ENCODE results near the gene MPDZ. TPM values are rescaled to one million over a fixed set of nuclear protein-coding genes. Genes with fewer than 3 reads are reported as not detected.

Gene MPDZ
- total RNA-seq, 1 experiment from 2014 or later, result not detected

DNA sequence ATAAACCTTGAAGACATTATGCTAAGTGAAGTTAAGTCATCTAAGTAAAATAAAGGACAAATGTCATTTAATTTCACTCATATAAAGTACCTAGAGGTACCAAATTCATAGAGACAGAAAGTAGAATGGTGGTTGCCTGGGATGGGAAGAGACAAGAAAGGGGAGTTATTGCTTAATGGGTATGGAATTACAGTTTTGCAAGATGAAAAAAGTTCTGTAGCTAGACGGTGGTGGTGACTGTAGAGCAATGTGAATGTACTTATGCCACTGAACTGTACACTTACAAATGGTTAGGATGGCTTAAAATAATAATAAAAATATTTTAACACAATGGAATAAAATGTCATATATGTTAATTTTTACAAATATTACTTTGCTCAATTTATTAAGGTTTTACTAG lies 128.0 kb downstream of the MPDZ start:
- H4K20me1 ChIP-seq (ENCODE audit: insufficient read depth, low read depth, low read length), result no peaks in the 10 kb centered on the region
- no peak overlapping the region for H3K9ac ChIP-seq (ENCODE audit: low read length)
- H3K4me1 ChIP-seq (ENCODE audit: low read length), result no peaks in the 10 kb centered on the region
- no peak overlapping the region for H3K4me2 ChIP-seq (ENCODE audit: low read depth, low read length, poor library complexity, severe bottlenecking)
- H3K79me2 ChIP-seq (ENCODE audit: low read length), result no peaks in the 10 kb centered on the region
- no peak for DNase-seq
- no peaks in the 10 kb centered on the region for H3K9me3 ChIP-seq (ENCODE audit: low read length)
- no peak overlapping the region for H3K4me3 ChIP-seq (ENCODE audit: low read length)
- no peak overlapping the region for H2AFZ ChIP-seq (ENCODE audit: low read length)
- H3K27me3 ChIP-seq (ENCODE audit: low read length), result no peaks in the 10 kb centered on the region
- H3K27ac ChIP-seq (ENCODE audit: low read length), result no peak overlapping the region
- H3K9me2 ChIP-seq (replicated peaks; ENCODE audit: insufficient read depth, low read length), result no peaks in the 10 kb centered on the region
- no peaks in the 10 kb centered on the region for H3K36me3 ChIP-seq (ENCODE audit: insufficient read depth, low read length)

DNA sequence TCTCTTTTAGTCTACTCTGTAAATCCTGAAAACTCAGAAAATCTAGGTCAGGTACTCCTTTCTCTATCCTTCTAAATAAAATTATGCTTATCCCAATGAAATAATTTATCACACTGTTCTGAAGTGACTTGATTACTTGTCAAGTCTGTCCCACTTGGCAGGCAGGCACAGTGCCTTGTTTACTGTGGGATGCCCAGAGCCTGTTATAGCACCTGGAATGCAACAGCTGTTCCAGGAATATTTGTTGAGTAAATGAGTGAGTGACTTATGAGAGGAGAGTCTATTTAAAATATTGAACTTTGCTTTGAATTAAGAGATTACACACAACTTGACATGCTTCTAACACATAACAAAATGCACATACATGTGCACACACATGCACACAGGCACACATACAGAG lies 130.0 kb downstream of the MPDZ start:
- H3K9ac ChIP-seq (ENCODE audit: low read length), result no peak overlapping the region
- no peaks in the 10 kb centered on the region for H3K9me2 ChIP-seq (replicated peaks; ENCODE audit: insufficient read depth, low read length)
- no peaks in the 10 kb centered on the region for H3K27me3 ChIP-seq (ENCODE audit: low read length)
- no peak overlapping the region for H3K27ac ChIP-seq (ENCODE audit: low read length)
- H2AFZ ChIP-seq (ENCODE audit: low read length), result no peak overlapping the region
- no peaks in the 10 kb centered on the region for H3K79me2 ChIP-seq (ENCODE audit: low read length)
- H4K20me1 ChIP-seq (ENCODE audit: insufficient read depth, low read depth, low read length), result no peaks in the 10 kb centered on the region
- H3K36me3 ChIP-seq (ENCODE audit: insufficient read depth, low read length), result no peaks in the 10 kb centered on the region
- H3K4me1 ChIP-seq (ENCODE audit: low read length), result no peaks in the 10 kb centered on the region
- no peak overlapping the region for H3K4me2 ChIP-seq (ENCODE audit: low read depth, low read length, poor library complexity, severe bottlenecking)
- DNase-seq, result no peak
- no peak overlapping the region for H3K4me3 ChIP-seq (ENCODE audit: low read length)
- H3K9me3 ChIP-seq (ENCODE audit: low read length), result no peaks in the 10 kb centered on the region

DNA sequence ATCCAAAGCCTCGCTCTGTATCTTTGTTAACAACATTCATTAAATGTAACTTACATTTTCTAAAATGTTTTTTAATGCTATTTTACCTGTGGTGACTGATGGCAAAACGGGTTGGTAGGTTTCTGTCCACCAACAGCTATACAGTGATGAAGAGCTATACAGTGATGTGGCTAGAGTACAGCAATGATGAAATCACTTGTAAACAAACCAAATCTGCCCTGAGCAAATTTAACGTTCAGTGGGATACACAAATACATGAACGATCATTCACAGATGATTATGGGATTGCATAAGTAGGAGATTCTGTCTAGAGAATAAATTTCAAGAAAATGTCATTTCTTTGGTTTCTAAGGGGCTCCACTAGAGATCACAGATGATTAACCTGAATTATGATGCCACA lies 132.7 kb downstream of the MPDZ start:
- no peak overlapping the region for H3K4me2 ChIP-seq (ENCODE audit: low read depth, low read length, poor library complexity, severe bottlenecking)
- H3K9ac ChIP-seq (ENCODE audit: low read length), result no peak overlapping the region
- no peak for DNase-seq
- no peaks in the 10 kb centered on the region for H3K9me3 ChIP-seq (ENCODE audit: low read length)
- H4K20me1 ChIP-seq (ENCODE audit: insufficient read depth, low read depth, low read length), result no peaks in the 10 kb centered on the region
- no peaks in the 10 kb centered on the region for H3K9me2 ChIP-seq (replicated peaks; ENCODE audit: insufficient read depth, low read length)
- H3K27ac ChIP-seq (ENCODE audit: low read length), result no peak overlapping the region
- H3K4me1 ChIP-seq (ENCODE audit: low read length), result no peaks in the 10 kb centered on the region
- no peaks in the 10 kb centered on the region for H3K79me2 ChIP-seq (ENCODE audit: low read length)
- no peak overlapping the region for H3K4me3 ChIP-seq (ENCODE audit: low read length)
- H3K36me3 ChIP-seq (ENCODE audit: insufficient read depth, low read length), result no peaks in the 10 kb centered on the region
- H3K27me3 ChIP-seq (ENCODE audit: low read length), result no peaks in the 10 kb centered on the region
- H2AFZ ChIP-seq (ENCODE audit: low read length), result no peak overlapping the region

DNA sequence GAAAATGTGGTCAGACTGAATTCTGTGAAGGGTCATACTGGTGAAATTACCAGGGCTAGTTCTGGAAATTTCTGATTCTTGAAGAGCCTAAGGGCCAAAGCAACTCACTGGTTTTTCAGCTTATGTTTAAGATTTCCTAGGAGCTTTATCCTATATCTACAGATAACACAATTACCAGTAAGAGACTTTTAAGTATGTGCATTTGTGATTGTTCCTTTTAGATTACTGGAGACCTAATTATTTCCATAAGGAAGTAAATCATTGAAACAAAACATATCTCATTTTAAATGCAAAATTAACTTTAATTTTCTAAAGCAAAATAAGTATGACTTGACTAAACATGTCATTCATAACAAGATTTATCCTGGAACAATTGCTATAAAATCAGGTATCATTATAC lies 134.2 kb downstream of the MPDZ start:
- no peak overlapping the region for H3K27ac ChIP-seq (ENCODE audit: low read length)
- H3K9ac ChIP-seq (ENCODE audit: low read length), result no peak overlapping the region
- no peaks in the 10 kb centered on the region for H3K79me2 ChIP-seq (ENCODE audit: low read length)
- no peaks in the 10 kb centered on the region for H3K9me2 ChIP-seq (replicated peaks; ENCODE audit: insufficient read depth, low read length)
- H3K4me2 ChIP-seq (ENCODE audit: low read depth, low read length, poor library complexity, severe bottlenecking), result no peak overlapping the region
- H3K4me1 ChIP-seq (ENCODE audit: low read length), result no peaks in the 10 kb centered on the region
- H4K20me1 ChIP-seq (ENCODE audit: insufficient read depth, low read depth, low read length), result no peaks in the 10 kb centered on the region
- H3K36me3 ChIP-seq (ENCODE audit: insufficient read depth, low read length), result no peaks in the 10 kb centered on the region
- H3K27me3 ChIP-seq (ENCODE audit: low read length), result no peaks in the 10 kb centered on the region
- H2AFZ ChIP-seq (ENCODE audit: low read length), result no peak overlapping the region
- H3K9me3 ChIP-seq (ENCODE audit: low read length), result no peaks in the 10 kb centered on the region
- DNase-seq, result no peak
- no peak overlapping the region for H3K4me3 ChIP-seq (ENCODE audit: low read length)

DNA sequence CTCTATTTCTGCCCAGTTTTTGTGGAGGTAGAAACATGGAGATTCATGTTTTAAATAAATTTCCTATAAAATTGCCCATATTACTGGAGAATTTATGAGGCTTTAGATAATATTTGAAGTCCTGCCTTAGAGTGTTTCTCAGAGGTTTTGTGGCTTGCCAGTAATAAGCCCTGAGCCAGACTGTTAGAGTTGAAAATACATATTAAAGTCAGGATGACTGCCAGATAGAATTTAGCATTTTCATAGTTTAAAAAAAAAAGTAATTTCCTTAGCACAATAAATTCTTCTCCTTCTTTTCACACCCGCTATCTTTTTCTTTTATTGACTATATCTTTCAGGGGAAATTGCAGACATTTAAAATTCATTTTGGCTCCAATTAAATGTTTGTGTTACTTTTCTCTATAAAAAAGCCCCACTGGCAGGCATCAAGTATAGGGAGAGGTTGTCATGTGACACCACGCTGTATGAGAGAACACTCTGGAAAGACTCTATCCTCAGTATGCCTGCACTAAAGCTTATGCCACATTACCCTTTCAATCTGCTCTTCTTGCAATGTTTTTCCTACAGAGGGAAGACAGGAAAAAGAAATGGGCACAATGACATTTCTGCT lies 135.2 kb downstream of the MPDZ start:
- Histone ChIP-seq H3K27ac (ENCODE audit: low read length) (no peak overlapping the region), H3K36me3 (ENCODE audit: insufficient read depth, low read length) (no peaks in the 10 kb centered on the region), H3K27me3 (ENCODE audit: low read length) (no peaks in the 10 kb centered on the region), H3K4me2 (ENCODE audit: low read depth, low read length, poor library complexity, severe bottlenecking) (no peak overlapping the region), H4K20me1 (ENCODE audit: insufficient read depth, low read depth, low read length) (no peaks in the 10 kb centered on the region), H3K4me3 (ENCODE audit: low read length) (no peak overlapping the region), H3K4me1 (ENCODE audit: low read length) (no peaks in the 10 kb centered on the region), H3K9ac (ENCODE audit: low read length) (no peak overlapping the region), H2AFZ (ENCODE audit: low read length) (no peak overlapping the region), H3K79me2 (ENCODE audit: low read length) (no peaks in the 10 kb centered on the region), H3K9me3 (ENCODE audit: low read length) (no peaks in the 10 kb centered on the region), H3K9me2 (replicated peaks; ENCODE audit: insufficient read depth, low read length) (no peaks in the 10 kb centered on the region)
- no peak for DNase-seq

DNA sequence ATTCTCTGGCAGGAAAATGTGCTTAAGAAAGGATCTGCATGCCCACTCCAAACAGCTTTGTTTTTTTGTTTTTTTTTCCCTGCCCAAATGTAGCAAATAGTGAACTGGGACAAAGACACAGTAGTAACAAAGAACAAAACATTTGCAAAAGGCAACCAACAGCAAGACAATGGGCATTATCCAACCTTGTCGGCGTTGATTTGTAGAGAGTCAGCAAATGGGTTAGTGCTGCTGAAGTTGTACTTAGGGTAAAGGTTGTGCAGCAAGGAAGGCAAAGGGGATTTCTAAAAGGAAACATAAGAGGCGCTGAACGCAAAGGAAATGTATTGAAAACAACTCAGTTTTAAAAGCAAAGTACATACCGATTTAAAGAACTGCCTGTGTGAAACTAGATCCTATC lies 136.2 kb downstream of the MPDZ start:
- no peak overlapping the region for H3K9ac ChIP-seq (ENCODE audit: low read length)
- no peak overlapping the region for H2AFZ ChIP-seq (ENCODE audit: low read length)
- no peak overlapping the region for H3K4me3 ChIP-seq (ENCODE audit: low read length)
- no peaks in the 10 kb centered on the region for H3K9me2 ChIP-seq (replicated peaks; ENCODE audit: insufficient read depth, low read length)
- no peak overlapping the region for H3K4me2 ChIP-seq (ENCODE audit: low read depth, low read length, poor library complexity, severe bottlenecking)
- H3K9me3 ChIP-seq (ENCODE audit: low read length), result no peaks in the 10 kb centered on the region
- H3K4me1 ChIP-seq (ENCODE audit: low read length), result no peaks in the 10 kb centered on the region
- H3K27me3 ChIP-seq (ENCODE audit: low read length), result no peaks in the 10 kb centered on the region
- H3K36me3 ChIP-seq (ENCODE audit: insufficient read depth, low read length), result no peaks in the 10 kb centered on the region
- H4K20me1 ChIP-seq (ENCODE audit: insufficient read depth, low read depth, low read length), result no peaks in the 10 kb centered on the region
- no peak overlapping the region for H3K27ac ChIP-seq (ENCODE audit: low read length)
- DNase-seq, result no peak
- no peaks in the 10 kb centered on the region for H3K79me2 ChIP-seq (ENCODE audit: low read length)

DNA sequence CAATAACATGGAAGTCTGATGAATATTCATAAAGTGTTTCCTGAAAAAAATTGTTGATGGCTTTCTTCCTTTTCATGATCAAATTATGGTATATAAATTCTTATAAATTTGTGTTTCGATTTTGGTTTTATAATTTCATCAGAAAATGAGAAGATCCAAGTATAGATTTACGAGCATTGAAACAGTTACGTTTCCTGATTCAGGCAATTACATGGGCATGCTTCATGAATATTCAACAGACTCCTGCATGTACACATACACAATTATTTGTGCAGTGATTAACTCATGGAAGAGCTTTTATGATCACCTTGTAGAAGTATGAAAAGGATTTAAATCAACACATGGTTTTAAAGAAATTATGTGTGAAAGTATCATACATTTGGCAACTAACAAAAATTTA lies 136.7 kb downstream of the MPDZ start:
- H3K9me3 ChIP-seq (ENCODE audit: low read length), result no peaks in the 10 kb centered on the region
- no peaks in the 10 kb centered on the region for H3K9me2 ChIP-seq (replicated peaks; ENCODE audit: insufficient read depth, low read length)
- no peaks in the 10 kb centered on the region for H3K36me3 ChIP-seq (ENCODE audit: insufficient read depth, low read length)
- no peak overlapping the region for H3K9ac ChIP-seq (ENCODE audit: low read length)
- H3K4me3 ChIP-seq (ENCODE audit: low read length), result no peak overlapping the region
- no peaks in the 10 kb centered on the region for H3K27me3 ChIP-seq (ENCODE audit: low read length)
- no peaks in the 10 kb centered on the region for H4K20me1 ChIP-seq (ENCODE audit: insufficient read depth, low read depth, low read length)
- no peak overlapping the region for H3K4me2 ChIP-seq (ENCODE audit: low read depth, low read length, poor library complexity, severe bottlenecking)
- no peaks in the 10 kb centered on the region for H3K4me1 ChIP-seq (ENCODE audit: low read length)
- no peak overlapping the region for H3K27ac ChIP-seq (ENCODE audit: low read length)
- no peaks in the 10 kb centered on the region for H3K79me2 ChIP-seq (ENCODE audit: low read length)
- H2AFZ ChIP-seq (ENCODE audit: low read length), result no peak overlapping the region
- DNase-seq, result no peak

DNA sequence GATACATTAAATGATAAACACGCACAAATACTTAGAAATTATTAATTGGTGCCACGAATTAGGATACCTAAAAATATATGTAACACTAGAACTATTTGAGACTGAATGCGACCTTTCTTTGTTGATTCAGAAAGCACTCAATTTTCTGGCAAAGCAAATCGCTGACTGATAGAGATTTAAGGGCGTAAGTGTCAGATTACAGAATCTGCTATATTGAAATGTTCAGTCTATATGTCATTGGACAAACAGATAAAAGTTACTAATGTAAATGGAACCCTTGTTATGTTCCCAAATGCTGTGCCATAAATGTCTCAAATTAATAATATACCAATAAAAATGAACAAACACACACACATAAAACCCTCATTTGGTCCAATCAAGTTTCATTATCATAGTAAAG lies 137.9 kb downstream of the MPDZ start:
- Histone ChIP-seq H2AFZ (ENCODE audit: low read length) (no peak overlapping the region), H3K9me3 (ENCODE audit: low read length) (no peaks in the 10 kb centered on the region), H3K9me2 (replicated peaks; ENCODE audit: insufficient read depth, low read length) (no peaks in the 10 kb centered on the region), H3K4me2 (ENCODE audit: low read depth, low read length, poor library complexity, severe bottlenecking) (no peak overlapping the region), H3K4me1 (ENCODE audit: low read length) (no peaks in the 10 kb centered on the region), H3K27ac (ENCODE audit: low read length) (no peak overlapping the region), H4K20me1 (ENCODE audit: insufficient read depth, low read depth, low read length) (no peaks in the 10 kb centered on the region), H3K79me2 (ENCODE audit: low read length) (no peaks in the 10 kb centered on the region), H3K36me3 (ENCODE audit: insufficient read depth, low read length) (no peaks in the 10 kb centered on the region), H3K9ac (ENCODE audit: low read length) (no peak overlapping the region), H3K27me3 (ENCODE audit: low read length) (no peaks in the 10 kb centered on the region), H3K4me3 (ENCODE audit: low read length) (no peak overlapping the region)
- no peak for DNase-seq

Data from Karpas-422 (cell line).